GM18868 (cell line): ENCODE data around the gene FAM90A1.
"Not testable (repeated sequence)": the region's sequence is repeated elsewhere in the genome, so short reads cannot be mapped to it uniquely, and the experiment has no call there.

Source experiments
- ATAC-seq: cut with Tn5 transposase; IDR thresholded peaks from one replicate; pipeline ENCODE4 v1.9.1; 2021; ENCODE audit warnings: mild to moderate bottlenecking, moderate library complexity; ENCODE audit not compliant: unreplicated experiment

FAM90A1 gene

DNA sequence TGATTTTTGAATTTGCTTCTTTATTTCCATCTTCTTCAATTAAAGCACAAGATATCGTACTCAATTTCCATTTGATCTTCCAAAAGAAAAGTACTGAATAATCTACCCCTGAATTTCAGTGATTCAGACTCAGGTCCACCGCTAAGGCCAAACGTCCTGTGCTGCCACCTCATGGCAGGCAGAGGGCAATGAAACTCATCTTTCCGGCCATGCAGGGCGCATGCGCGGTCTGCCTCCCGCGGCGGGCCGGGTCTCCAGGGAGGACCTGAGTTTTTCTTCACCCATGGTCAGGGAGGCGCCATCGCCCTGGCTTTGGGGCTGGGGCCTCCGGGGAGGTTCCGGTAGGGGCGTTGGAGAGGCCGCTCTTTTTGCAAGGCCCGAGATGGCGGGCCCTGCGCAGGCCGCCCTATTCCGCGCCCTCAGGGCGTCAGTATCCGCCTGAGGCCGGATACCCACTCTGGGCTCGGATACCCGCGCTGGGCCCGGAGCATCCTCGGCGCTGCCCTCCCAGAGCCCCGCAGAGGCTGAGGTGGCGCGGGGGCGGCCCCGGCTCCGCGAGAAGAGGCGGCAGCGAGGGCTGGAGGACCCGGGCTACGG lies 47.3 kb downstream of the FAM90A1 start:
- ATAC-seq: not testable (repeated sequence)

DNA sequence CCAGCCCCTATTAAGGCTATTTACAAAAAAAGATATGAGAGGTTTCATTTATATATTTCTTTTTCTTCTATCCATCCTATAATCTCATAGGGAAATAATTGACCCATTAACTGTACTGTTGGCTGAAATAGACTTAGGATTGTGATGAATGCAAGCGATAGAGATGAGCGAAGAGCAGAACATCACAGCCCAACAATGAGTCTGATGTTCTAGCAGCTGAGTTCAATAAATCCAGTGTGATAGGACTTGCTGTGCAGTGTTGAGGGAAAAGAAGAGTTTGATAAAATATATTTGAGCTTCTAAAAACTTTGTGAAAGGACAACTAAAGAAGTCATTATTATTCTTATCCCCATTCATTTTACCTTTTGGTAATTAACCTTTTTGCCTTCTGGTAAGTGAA lies 54.5 kb downstream of the FAM90A1 start:
- ATAC-seq: not testable (repeated sequence)
